Panc1 (cell line): ENCODE data around the gene GANC. TPM values are rescaled to one million over a fixed set of nuclear protein-coding genes. Genes with fewer than 3 reads are reported as not detected.

Experiments used
- ATAC-seq: fragments of 200-7000 bp; cut with Tn5 transposase; 2 replicates; pipeline ENCODE4 v1.9.1; 2020; ENCODE audit warnings: mild to moderate bottlenecking, moderate library complexity
- BruUV-seq: library from RNA; stranded (reverse); fragments of 400-500 nt; replicated peaks from 2 replicates; lab custom pipeline; 2021; lab: Mats Ljungman, UMichigan
- CTCF ChIA-PET: fragments of 300-600 bp; sonication (Branson Sonifier 250); formaldehyde crosslinking; loops from one replicate; lab custom pipeline; 2022; ENCODE audit warnings: antibody characterized with exemption; lab: Charles Lee
- POLR2A ChIA-PET: fragments of 300-600 bp; sonication (Branson Sonifier 250); formaldehyde crosslinking; loops from one replicate; lab custom pipeline; 2022; ENCODE audit warnings: antibody characterized with exemption; lab: Charles Lee
- DNase-seq: peaks from one replicate; pipeline ENCODE4 v3.0.0-alpha.2; 2010; ENCODE audit warnings: low read depth, low spot score
- H3K27ac ChIP-seq: 2 replicates; pipeline ENCODE4 v1.5.1; 2011; ENCODE audit warnings: mild to moderate bottlenecking, low read length, inconsistent platforms
- H3K27me3 ChIP-seq: fragments of 200-500 bp; sonication (Bioruptor generic); 2 replicates; pipeline ENCODE4 v1.6.0; 2014; ENCODE audit warnings: low read length, inconsistent platforms; ENCODE audit not compliant: control insufficient read depth, insufficient read depth
- H3K36me3 ChIP-seq: fragments of 200-500 bp; sonication (Bioruptor generic); 2 replicates; pipeline ENCODE4 v1.5.1; 2014; ENCODE audit warnings: inconsistent platforms, mild to moderate bottlenecking, low read length, moderate library complexity; ENCODE audit not compliant: control insufficient read depth, insufficient read depth
- H3K4me1 ChIP-seq: 2 replicates; pipeline ENCODE4 v1.5.1; 2011; ENCODE audit warnings: inconsistent platforms, mild to moderate bottlenecking, low read length, moderate library complexity; ENCODE audit not compliant: control insufficient read depth, insufficient read depth
- H3K4me3 ChIP-seq, 2 experiments: 2 replicates each; pipeline ENCODE4 v1.5.1; 2011 to 2012; ENCODE audit warnings: low read depth in 2 of 2, low read length in 2 of 2, mild to moderate bottlenecking in 2 of 2, inconsistent platforms in 1 of 2, moderate library complexity in 1 of 2
- H3K9me3 ChIP-seq: fragments of 200-500 bp; sonication (Bioruptor generic); 2 replicates; pipeline ENCODE4 v1.5.1; 2014; ENCODE audit warnings: low read depth, mild to moderate bottlenecking, inconsistent platforms, low read length, moderate library complexity; ENCODE audit not compliant: control insufficient read depth, insufficient read depth
- POLR2AphosphoS5 ChIP-seq: IDR thresholded peaks from 2 replicates; pipeline ENCODE4 v1.6.1; 2012; ENCODE audit warnings: mild to moderate bottlenecking, low read depth, low read length, moderate library complexity
- SIN3A ChIP-seq: IDR thresholded peaks from 2 replicates; pipeline ENCODE4 v1.6.1; 2012; ENCODE audit warnings: low read depth, mild to moderate bottlenecking, low read length, moderate library complexity, borderline replicate concordance; ENCODE audit not compliant: insufficient read depth
- TCF7L2 ChIP-seq: IDR thresholded peaks from 2 replicates; pipeline ENCODE4 v1.6.1; 2011; ENCODE audit warnings: mild to moderate bottlenecking, low read depth, low read length, inconsistent platforms
- in situ Hi-C: cut with HindIII; loops from 2 replicates; pipeline ENCODE4 v1.10.0; 2016; ENCODE audit warnings: low sequenced_read_pairs, low pct_unique_long_range_greater_than_20kb
- intact Hi-C: fragments of 100-400 bp; cut with micrococcal nuclease; formaldehyde crosslinking; loops from one replicate; pipeline ENCODE4 v1.10.0; 2022; ENCODE audit not compliant: unreplicated experiment
- total RNA-seq: library from RNA; stranded (reverse); gene quantifications from one replicate; pipeline ENCODE4 v1.2.1, GENCODE V29; 2021; ENCODE audit not compliant: unreplicated experiment
- TF ChIP-seq, protein P1 (sequence below), 2 experiments: IDR thresholded peaks; 2 replicates each; pipeline ENCODE4 v1.6.1; 2011 to 2012; ENCODE audit warnings: low read depth in 2 of 2, control low read depth in 1 of 2, low read length in 1 of 2, mild to moderate bottlenecking in 1 of 2, moderate library complexity in 1 of 2; ENCODE audit not compliant: insufficient read depth in 1 of 2
- TF ChIP-seq, protein P2 (sequence below): fragments of 450-650 bp; IDR thresholded peaks from 2 replicates; pipeline ENCODE4 v1.5.1; 2017; ENCODE audit warnings: mild to moderate bottlenecking

Gene GANC
- total RNA-seq, 1 experiment from 2014 or later, result 21.1 TPM

DNA sequence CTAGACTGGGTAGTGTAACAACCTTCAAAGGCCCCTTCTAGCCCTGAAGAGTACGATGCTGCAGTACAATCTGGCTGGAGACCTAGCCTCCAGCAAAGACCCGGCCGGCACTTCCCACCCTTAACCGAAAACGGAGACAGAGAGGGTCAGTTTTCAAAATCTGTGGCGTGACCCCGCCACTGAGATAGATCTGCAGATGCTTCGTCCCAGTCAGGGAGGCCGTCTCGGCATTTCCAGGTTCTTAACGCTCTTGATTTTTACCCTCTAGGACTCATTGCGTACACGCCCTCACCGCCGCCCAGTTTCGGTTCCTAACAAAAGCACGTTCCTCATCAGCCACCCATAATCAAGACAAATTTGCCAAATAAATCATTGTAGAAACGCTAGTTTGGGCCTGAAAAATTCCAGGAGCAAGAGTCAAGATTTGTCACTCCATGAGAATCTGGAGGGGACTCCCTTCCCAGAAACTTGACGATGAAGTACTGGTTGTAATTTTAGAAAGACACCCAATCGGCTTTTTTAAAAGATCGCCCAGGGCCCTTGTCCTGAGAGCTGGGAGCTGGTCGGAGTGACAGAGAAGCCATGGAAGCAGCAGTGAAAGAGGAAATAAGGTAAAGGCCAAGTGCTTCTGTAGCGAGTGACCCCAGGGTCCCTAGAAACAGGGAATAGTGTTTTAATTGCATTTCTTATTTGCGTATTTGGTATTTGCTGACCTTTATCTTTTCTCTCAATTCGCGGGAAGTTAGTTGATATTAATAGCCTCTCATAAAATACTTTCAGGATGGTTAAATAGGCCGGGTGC is 1.1 kb downstream of the GANC start:
- intact Hi-C loops, result loop anchor here (2.0 kb wide), 1 partner anchor 29 kb away; no protein-coding TSS in a partner anchor
- peak; percentile 42 for ATAC-seq

DNA sequence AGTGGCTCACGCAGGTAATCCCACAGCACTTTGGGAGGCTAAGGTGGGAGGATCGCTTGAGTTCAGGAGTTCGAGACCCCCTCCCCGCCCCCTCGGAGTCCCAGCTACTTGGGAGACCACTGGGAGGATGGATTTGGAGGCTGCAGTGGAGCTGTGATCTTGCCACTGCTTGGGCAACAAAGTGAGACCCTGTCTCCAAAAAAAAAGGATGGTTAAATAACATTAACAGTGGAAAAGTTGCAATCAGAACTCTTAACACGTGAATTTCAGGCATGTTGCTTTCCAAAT is 1.6 kb downstream of the GANC start:
- DNase-seq (no peak), ATAC-seq (no peak)
- no TSS peak for BruUV-seq
- H3K4me3 ChIP-seq, result peak overlapping the region; percentile 66 to 93
- H3K4me1 ChIP-seq, result peaks cover 23% of the 10 kb centered on the region
- no peaks in the 10 kb centered on the region for H3K27me3 ChIP-seq
- POLR2A ChIA-PET, result interaction anchor here (0.5 to 0.7 kb wide), 2 partner anchors 215 to 666 kb away, joined by 3 to 6 read pairs; no protein-coding TSS in a partner anchor
- intact Hi-C loops (no loop called here), in situ Hi-C loops (no loop called here)
- no peaks in the 10 kb centered on the region for H3K9me3 ChIP-seq
- H3K27ac ChIP-seq, result peak overlapping the region; percentile 100
- H3K36me3 ChIP-seq, result peaks cover 2% of the 10 kb centered on the region; the same call in 1 of the 2 replicates
- TF ChIP-seq, protein P1, sequence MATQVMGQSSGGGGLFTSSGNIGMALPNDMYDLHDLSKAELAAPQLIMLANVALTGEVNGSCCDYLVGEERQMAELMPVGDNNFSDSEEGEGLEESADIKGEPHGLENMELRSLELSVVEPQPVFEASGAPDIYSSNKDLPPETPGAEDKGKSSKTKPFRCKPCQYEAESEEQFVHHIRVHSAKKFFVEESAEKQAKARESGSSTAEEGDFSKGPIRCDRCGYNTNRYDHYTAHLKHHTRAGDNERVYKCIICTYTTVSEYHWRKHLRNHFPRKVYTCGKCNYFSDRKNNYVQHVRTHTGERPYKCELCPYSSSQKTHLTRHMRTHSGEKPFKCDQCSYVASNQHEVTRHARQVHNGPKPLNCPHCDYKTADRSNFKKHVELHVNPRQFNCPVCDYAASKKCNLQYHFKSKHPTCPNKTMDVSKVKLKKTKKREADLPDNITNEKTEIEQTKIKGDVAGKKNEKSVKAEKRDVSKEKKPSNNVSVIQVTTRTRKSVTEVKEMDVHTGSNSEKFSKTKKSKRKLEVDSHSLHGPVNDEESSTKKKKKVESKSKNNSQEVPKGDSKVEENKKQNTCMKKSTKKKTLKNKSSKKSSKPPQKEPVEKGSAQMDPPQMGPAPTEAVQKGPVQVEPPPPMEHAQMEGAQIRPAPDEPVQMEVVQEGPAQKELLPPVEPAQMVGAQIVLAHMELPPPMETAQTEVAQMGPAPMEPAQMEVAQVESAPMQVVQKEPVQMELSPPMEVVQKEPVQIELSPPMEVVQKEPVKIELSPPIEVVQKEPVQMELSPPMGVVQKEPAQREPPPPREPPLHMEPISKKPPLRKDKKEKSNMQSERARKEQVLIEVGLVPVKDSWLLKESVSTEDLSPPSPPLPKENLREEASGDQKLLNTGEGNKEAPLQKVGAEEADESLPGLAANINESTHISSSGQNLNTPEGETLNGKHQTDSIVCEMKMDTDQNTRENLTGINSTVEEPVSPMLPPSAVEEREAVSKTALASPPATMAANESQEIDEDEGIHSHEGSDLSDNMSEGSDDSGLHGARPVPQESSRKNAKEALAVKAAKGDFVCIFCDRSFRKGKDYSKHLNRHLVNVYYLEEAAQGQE (IDR thresholded peaks at IDR 0.05; ENCODE audit: insufficient read depth in 1 of 2, low read depth in 2 of 2, low read length in 1 of 2), result no peak
- TF ChIP-seq POLR2AphosphoS5, result no peak
- TF ChIP-seq SIN3A, result no peak
- no peak for TF ChIP-seq TCF7L2
- TF ChIP-seq, protein P2, sequence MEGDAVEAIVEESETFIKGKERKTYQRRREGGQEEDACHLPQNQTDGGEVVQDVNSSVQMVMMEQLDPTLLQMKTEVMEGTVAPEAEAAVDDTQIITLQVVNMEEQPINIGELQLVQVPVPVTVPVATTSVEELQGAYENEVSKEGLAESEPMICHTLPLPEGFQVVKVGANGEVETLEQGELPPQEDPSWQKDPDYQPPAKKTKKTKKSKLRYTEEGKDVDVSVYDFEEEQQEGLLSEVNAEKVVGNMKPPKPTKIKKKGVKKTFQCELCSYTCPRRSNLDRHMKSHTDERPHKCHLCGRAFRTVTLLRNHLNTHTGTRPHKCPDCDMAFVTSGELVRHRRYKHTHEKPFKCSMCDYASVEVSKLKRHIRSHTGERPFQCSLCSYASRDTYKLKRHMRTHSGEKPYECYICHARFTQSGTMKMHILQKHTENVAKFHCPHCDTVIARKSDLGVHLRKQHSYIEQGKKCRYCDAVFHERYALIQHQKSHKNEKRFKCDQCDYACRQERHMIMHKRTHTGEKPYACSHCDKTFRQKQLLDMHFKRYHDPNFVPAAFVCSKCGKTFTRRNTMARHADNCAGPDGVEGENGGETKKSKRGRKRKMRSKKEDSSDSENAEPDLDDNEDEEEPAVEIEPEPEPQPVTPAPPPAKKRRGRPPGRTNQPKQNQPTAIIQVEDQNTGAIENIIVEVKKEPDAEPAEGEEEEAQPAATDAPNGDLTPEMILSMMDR, result no peak
- CTCF ChIA-PET, result no interaction called here

More for the DNA sequence above, 1.1 kb downstream of the GANC start:
- H3K9me3 ChIP-seq, result no peaks in the 10 kb centered on the region
- peak overlapping the region; percentile 100 for H3K27ac ChIP-seq
- TSS peak; percentile 86 for BruUV-seq
- peaks cover 4% of the 10 kb centered on the region; the same call in 1 of the 2 replicates for H3K36me3 ChIP-seq
- no peaks in the 10 kb centered on the region for H3K27me3 ChIP-seq
- TF ChIP-seq, protein P1 (IDR thresholded peaks at IDR 0.05; ENCODE audit: insufficient read depth in 1 of 2, low read depth in 2 of 2, low read length in 1 of 2), result no peak
- TF ChIP-seq TCF7L2, result peak; percentile 2; the same call in 1 of the 2 replicates
- in situ Hi-C loops, result no loop called here
- ChIA-PET POLR2A (interaction anchor here (0.6 to 1.0 kb wide), 5 partner anchors 8 to 667 kb away, joined by 3 to 14 read pairs (median 3); no protein-coding TSS in a partner anchor), CTCF (interaction anchor here (0.6 kb wide), 1 partner anchor 10 kb away, joined by 3 read pairs; no protein-coding TSS in a partner anchor)
- peak overlapping the region; percentile 66 to 93 for H3K4me3 ChIP-seq
- DNase-seq, result no peak
- peaks cover 23% of the 10 kb centered on the region for H3K4me1 ChIP-seq
